Anterior cingulate cortex (tissue), 58 donors: Measurements from ENCODE around the gene DLGAP3.
A peak's percentile ranks its signal among the peaks of the same experiment; 100 is the strongest.

Experiments used
- DNase-seq, 58 donors: peaks; one replicate each; lab custom pipeline; 2025; lab: John Stamatoyannopoulos, UW

Gene DLGAP3

GRCh38 chr1:34928699-34929496 is 552 bp downstream of the DLGAP3 start:
- DNase-seq: peak in 3 of 58 donors; percentile 18 to 56 (median 36)

DNA sequence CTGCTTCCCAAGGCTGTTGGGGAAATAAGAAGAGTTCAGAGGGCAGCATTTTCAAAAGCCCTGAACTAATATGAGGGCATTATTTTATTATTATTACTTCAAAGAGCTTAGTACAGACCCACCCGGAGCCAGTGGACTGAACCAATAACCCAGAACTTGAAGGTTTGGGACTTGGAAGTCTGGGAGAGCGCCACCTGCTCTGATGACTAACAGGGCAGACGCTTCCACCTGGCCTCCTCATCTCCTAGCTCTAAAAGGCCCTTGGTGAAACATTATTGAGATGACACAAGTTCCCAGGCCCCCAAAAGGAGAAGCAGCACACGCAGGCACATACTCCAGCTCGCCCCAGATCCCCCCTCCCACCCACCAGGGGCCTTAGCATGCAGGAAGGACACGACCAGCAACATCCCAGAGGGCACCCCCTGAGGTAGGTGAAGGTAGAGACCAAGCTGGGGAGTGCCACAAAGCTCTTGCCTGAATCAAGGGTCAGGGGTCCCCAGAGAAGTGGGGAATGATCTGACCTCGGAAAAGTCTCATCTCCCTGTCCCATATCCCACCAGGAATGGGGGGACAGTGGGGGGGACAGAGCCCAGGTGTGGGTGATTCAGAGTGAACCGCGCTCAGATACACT is 1.3 kb downstream of the DLGAP3 start:
- peak in 2 of 58 donors; percentile 40 for DNase-seq

- DNase-seq: no peak
Measured at GRCh38 chr1:34927316-34927715, 2.1 kb downstream of the DLGAP3 start.

- no peak for DNase-seq
Measured at GRCh38 chr1:34926894-34927293, 2.6 kb downstream of the DLGAP3 start.

GRCh38 chr1:34926156-34926555 is 3.3 kb downstream of the DLGAP3 start:
- DNase-seq: no peak

GRCh38 chr1:34925730-34926129 is 3.7 kb downstream of the DLGAP3 start:
- DNase-seq: peak in 2 of 58 donors; percentile 32 to 65

GRCh38 chr1:34924759-34925555 is 4.5 kb downstream of the DLGAP3 start:
- peak in 10 of 58 donors; percentile 9 to 41 (median 28) for DNase-seq

GRCh38 chr1:34923490-34923889 is 6.0 kb downstream of the DLGAP3 start:
- DNase-seq: peak in 6 of 58 donors; percentile 24 to 67 (median 42)

DNA sequence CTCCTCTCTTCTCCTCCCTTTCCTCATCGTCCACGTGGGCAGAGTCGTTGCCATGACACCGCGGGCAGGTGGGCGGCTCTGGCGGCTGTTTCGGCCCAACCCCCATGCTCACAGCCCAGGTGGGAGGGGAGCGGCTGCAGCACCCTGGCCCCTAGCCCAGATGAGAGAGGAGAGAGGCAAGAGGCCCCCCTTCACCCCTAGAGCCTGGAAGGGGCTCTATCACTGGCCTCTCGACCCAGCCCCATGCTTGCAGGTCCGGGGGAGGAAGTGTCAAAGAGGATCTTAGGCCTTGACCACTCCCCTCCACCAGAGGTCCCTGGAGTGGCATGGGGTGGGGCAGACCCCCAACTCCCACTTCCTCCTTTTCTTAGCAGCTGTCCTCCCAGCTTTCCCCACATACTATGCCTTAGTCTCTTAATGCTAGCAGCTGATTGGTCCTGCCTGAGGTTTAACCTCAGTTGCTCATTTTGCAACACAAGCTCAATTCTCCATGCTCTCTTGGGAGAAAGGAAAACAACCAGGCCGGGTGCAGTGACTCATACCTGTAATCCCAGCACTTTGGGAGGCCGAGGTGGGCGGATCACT is 10.4 kb downstream of the DLGAP3 start:
- DNase-seq: peak in 26 of 58 donors; percentile 24 to 75 (median 46)

DNA sequence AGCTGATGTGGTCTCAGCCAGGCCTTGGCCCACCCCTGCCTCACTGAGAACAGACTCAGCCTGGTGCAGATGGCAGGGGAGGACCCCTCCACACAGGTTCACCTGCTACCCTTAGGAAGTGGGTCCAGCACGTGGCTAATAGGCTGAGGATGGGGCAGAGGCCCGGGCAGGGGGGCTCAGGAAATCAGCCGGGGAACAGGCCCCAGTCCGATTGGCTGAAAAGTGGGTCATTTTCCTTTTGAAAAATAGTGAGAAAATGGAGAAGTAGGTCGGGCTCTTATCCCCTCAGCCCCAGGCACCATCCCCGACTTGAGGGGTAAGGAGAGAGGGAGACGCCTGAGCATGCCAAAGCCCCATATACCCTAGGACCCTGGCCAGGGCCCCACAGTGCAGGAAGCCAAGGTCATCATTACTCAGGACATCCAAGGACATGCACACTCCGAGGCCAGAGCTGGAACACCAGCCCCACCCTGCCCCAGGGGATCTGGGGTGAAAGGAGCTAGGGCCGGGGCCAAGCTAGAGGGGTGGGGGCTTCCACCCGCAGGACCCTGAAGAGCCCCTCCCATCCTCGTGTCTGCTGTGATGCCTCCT is 11.0 kb downstream of the DLGAP3 start:
- peak in 1 of 58 donors; percentile 60 for DNase-seq

DNA sequence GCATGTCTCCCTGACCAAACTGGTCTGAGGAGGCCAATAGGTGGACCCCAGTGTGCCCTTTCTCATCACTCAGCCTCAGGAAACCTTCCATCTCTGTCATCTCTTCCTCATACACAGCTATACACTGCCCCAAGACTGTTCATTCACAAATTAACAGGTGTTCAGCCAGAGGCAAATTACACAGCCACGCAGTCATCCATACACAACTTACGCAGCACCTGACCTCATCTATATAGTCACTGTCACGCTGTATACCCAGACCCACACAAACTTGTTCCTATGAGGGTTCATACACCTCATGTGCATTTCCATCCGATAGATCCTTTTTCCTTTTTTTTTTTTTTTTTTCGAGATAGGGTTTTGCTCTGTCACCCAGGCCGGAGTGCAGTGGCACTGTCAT is 12.4 kb downstream of the DLGAP3 start:
- no peak for DNase-seq

GRCh38 chr1:34916104-34916503 is 13.3 kb downstream of the DLGAP3 start:
- no peak for DNase-seq

DNA sequence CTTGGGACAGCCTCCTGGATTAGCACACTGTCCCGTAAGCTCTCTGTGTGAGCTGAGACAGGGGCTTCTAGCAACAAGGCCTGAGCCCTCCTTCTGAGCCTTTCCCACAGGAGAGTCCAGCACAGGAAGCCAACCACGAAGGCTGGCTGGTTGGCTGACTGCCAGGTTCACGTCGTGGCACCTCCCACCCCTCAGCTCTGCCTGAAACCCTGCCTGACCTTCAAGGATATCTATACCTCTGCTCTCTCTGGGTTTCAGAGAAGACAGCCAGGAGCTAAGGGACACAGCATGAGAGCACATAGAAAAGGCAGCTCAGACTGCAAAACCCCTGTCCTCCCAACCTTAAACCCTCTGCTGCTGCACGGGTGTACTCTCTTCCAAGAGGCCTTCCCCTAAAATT is 13.9 kb downstream of the DLGAP3 start:
- no peak for DNase-seq

- no peak for DNase-seq
Measured at GRCh38 chr1:34914958-34915357, 14.5 kb downstream of the DLGAP3 start.

- peak in 14 of 58 donors; percentile 21 to 74 (median 48) for DNase-seq
Measured at GRCh38 chr1:34911465-34911864, 18.0 kb downstream of the DLGAP3 start.

DNA sequence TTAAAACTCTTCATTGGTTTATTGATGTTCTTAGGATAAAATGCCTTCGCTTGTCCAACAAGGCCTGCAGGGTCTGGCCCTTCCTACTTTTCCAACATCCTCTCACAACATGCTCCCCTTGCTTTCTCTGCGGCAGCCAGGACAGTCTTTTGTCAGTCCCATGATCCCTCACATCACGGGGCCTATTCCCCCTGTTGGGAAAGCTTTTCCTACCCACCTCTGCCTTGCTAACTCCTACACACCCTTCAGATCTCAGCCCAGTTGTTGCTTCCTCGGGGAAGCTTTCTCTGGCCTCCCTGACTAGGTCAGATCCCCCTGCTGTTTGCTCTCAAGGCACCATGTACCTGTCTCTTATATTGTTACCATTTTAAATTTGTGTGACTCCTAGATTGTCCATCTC is 19.0 kb downstream of the DLGAP3 start:
- no peak for DNase-seq

DNA sequence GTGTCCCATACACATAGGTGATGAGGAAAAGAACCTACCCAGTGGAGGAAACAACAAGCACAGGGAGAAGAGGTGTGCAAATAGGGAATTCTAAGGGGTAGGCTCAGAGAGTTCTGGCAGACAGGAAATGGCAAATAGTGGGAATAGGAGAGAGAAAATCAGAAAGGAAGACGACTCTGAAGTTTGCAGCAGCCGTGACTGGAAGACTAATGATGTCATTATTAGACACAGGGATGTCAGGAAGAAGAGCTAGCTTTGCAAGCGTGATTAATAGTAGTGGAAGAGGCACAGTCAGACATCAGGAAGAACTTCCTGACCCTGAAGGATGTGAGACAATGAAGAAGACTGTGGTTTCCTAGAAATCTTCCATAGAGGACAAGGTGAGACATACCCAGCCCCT is 21.1 kb downstream of the DLGAP3 start:
- DNase-seq: no peak

DNA sequence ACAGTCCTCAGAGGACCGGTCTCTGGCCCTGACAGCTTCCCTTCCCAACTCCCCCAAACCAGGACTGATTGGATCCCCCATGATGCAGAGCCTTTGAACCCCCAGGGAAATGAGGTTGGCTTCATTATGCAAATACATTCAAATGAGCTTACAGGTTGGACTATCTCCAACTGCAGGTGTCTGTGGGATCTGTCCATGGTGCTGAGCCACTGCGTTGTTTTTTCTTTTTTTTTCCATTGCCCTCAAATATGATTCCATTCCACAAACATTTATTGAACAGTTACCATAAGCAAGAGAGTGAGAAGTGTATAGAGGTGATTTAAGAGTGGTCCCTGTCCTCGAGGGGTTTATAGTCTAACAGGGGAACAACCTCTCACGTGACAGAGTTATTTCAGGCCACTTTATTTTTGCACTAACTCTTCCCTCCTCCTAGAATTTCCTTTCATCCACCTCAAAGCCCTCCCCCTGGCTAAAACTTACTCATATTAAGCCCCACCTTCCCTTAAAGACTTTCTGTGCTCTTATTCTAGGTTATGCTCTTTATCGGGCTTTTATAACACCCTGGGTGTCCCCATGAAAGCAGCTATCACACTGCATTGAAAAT is 21.9 kb downstream of the DLGAP3 start:
- no peak for DNase-seq

DNA sequence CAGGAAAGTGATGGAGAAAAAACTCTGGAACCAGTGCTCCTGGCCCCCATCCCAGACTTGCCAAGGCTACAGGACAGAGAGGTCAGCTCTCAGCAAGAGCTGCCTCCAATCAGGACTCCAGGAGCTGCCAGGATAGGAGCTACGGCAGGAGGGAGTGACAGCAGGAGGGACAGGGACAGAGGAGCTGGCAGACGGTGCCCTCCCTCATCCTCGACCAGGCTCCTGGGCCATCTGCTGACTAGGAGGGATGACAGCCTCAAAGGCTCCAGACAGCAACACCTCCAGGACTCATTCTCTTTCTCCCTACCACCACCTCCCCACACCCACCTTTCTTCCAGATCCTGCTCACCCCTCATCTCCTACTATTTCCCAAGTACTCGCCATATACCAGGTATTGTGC is 22.7 kb downstream of the DLGAP3 start:
- no peak for DNase-seq

GRCh38 chr1:34906222-34906621 is 23.2 kb downstream of the DLGAP3 start:
- no peak for DNase-seq
